ENCODE measurements around the gene BBS10. TPM values are rescaled to one million over a fixed set of nuclear protein-coding genes. Genes with fewer than 3 reads are reported as not detected.

Gene BBS10
- polyA plus RNA-seq (14.2 and 15.4 TPM in 2 replicates), polyA minus RNA-seq (28.5 and 29.1 TPM in 2 replicates)

DNA sequence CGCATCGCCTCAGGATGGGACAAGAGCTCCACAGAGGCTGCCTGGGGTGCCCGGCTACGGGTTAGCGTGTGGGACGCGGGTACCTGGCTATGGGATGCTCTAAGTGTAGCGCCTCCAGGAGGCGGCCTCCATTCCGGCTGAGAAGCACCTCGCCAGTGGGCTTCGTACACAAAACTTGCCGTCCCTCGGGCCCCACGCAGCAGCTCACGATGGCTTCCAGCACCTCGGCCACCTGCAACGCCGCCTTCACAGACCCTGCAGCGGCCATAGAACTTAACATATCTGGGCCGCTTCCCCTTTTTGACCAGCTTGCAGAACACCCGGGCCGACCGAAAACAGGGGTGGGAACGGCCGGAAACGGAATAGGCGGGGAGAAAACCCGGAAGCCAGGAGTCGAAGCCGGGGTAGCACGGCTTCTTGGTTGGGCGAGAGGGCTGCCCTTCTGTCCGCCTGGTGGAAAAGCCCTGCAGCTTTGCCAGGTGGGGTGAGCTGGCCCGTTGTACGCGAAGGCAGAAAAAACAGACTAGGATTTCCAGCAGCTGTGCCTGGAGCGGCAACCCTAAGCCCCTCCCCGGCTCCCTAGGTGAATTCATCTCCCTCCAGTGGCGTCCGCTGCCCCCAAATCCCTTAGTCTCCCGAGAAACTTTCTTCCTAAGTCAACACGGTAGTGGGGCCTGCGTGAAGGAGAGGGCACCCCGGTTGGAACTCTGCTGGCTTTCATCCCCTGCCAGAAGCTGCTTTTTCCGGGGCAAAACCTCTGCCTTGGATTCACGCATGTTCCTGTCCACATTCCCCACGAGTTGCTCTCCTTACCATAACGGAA is at the start of gene BBS10:
BBS10 (minus strand) TSS at position 337 of the 823 bp plus-strand sequence; CDS start at position 280, 57 bp downstream.
- H2AFZ ChIP-seq (ENCODE audit: low read depth, low read length) = peak within 1 kb of the TSS; percentile 70
- no peaks in the 10 kb centered on the region for H3K9me2 ChIP-seq (ENCODE audit: insufficient read depth, low read length)
- no peaks in the 10 kb centered on the region for H3K9me3 ChIP-seq (ENCODE audit: low read length)
- peak within 1 kb of the TSS; percentile 76 for H3K27ac ChIP-seq (ENCODE audit: low read length)
- no peaks in the 10 kb centered on the region for H3K27me3 ChIP-seq (ENCODE audit: insufficient read depth, low read depth, low read length)
- H3K4me3 ChIP-seq (ENCODE audit: low read length) = peak within 1 kb of the TSS; percentile 76
- peak within 1 kb of the TSS; percentile 80 for H3K4me2 ChIP-seq (ENCODE audit: low read length)
- peaks cover 3% of the 10 kb centered on the region for H3F3A ChIP-seq (ENCODE audit: insufficient read depth, low read length, poor library complexity, severe bottlenecking)
- H3K9ac ChIP-seq (ENCODE audit: low read length) = peak within 1 kb of the TSS; percentile 76
- no peaks in the 10 kb centered on the region for H3K36me3 ChIP-seq (ENCODE audit: insufficient read depth, low read length)
- TF ChIP-seq MXI1 (conservative IDR thresholded peaks at IDR 0.05; ENCODE audit: poor library complexity, severe bottlenecking) (peak; percentile 78), RAD21 (conservative IDR thresholded peaks at IDR 0.05) (peak; percentile 71), EP300 (conservative IDR thresholded peaks at IDR 0.05; ENCODE audit: poor library complexity, severe bottlenecking) (peak; percentile 21), TAF1 (IDR thresholded peaks at IDR 0.05; ENCODE audit: low read depth) (peak; percentile 37), SMC3 (conservative IDR thresholded peaks at IDR 0.05; ENCODE audit: poor library complexity) (peak; percentile 82), POLR2AphosphoS5 (IDR thresholded peaks at IDR 0.05) (peak; percentile 76), EZH2 (IDR thresholded peaks at IDR 0.05; ENCODE audit: borderline replicate concordance, insufficient read depth, low read length, poor library complexity, severe bottlenecking) (no peak)
- TF ChIP-seq, protein P1, sequence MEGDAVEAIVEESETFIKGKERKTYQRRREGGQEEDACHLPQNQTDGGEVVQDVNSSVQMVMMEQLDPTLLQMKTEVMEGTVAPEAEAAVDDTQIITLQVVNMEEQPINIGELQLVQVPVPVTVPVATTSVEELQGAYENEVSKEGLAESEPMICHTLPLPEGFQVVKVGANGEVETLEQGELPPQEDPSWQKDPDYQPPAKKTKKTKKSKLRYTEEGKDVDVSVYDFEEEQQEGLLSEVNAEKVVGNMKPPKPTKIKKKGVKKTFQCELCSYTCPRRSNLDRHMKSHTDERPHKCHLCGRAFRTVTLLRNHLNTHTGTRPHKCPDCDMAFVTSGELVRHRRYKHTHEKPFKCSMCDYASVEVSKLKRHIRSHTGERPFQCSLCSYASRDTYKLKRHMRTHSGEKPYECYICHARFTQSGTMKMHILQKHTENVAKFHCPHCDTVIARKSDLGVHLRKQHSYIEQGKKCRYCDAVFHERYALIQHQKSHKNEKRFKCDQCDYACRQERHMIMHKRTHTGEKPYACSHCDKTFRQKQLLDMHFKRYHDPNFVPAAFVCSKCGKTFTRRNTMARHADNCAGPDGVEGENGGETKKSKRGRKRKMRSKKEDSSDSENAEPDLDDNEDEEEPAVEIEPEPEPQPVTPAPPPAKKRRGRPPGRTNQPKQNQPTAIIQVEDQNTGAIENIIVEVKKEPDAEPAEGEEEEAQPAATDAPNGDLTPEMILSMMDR (IDR thresholded peaks at IDR 0.05; ENCODE audit: poor library complexity, severe bottlenecking) = peak; percentile 88
- TF ChIP-seq, protein P2, sequence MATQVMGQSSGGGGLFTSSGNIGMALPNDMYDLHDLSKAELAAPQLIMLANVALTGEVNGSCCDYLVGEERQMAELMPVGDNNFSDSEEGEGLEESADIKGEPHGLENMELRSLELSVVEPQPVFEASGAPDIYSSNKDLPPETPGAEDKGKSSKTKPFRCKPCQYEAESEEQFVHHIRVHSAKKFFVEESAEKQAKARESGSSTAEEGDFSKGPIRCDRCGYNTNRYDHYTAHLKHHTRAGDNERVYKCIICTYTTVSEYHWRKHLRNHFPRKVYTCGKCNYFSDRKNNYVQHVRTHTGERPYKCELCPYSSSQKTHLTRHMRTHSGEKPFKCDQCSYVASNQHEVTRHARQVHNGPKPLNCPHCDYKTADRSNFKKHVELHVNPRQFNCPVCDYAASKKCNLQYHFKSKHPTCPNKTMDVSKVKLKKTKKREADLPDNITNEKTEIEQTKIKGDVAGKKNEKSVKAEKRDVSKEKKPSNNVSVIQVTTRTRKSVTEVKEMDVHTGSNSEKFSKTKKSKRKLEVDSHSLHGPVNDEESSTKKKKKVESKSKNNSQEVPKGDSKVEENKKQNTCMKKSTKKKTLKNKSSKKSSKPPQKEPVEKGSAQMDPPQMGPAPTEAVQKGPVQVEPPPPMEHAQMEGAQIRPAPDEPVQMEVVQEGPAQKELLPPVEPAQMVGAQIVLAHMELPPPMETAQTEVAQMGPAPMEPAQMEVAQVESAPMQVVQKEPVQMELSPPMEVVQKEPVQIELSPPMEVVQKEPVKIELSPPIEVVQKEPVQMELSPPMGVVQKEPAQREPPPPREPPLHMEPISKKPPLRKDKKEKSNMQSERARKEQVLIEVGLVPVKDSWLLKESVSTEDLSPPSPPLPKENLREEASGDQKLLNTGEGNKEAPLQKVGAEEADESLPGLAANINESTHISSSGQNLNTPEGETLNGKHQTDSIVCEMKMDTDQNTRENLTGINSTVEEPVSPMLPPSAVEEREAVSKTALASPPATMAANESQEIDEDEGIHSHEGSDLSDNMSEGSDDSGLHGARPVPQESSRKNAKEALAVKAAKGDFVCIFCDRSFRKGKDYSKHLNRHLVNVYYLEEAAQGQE (IDR thresholded peaks at IDR 0.05; ENCODE audit: borderline replicate concordance) = peak; percentile 73
- peaks cover 18% of the 10 kb centered on the region for H3K79me2 ChIP-seq (replicated peaks; ENCODE audit: insufficient read depth, low read length)
- no peaks in the 10 kb centered on the region for H4K20me1 ChIP-seq (ENCODE audit: insufficient read depth)

DNA sequence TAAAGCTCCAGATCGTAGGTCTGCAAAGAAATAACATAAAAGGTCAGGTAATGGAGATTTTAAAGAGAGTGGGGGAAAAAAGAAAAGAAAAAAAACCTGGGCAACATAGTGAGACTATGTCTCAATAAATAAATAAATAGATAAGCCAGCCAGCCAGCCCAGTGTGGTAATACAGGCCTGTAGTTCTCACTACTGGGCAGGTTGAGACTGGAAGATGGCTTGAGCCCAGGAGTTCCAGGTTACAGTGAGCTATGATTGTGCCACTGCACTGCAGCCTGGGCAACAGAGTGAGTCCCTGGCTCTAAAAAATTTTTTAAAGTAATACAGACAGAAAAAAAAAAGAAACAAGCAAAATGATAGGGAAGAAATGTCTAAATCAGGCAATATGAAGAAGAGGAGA is 43.2 kb upstream of the BBS10 start:
- no peaks in the 10 kb centered on the region for H3K9me3 ChIP-seq (ENCODE audit: low read length)
- no peaks in the 10 kb centered on the region for H4K20me1 ChIP-seq (ENCODE audit: insufficient read depth)
- no peak overlapping the region for H3K27ac ChIP-seq (ENCODE audit: low read length)
- no peak overlapping the region for H3K4me3 ChIP-seq (ENCODE audit: low read length)
- H3K9me2 ChIP-seq (ENCODE audit: insufficient read depth, low read length) = no peaks in the 10 kb centered on the region
- H3K4me2 ChIP-seq (ENCODE audit: low read length) = no peak overlapping the region
- H3K79me2 ChIP-seq (replicated peaks; ENCODE audit: insufficient read depth, low read length) = no peaks in the 10 kb centered on the region
- TF ChIP-seq SMC3 (conservative IDR thresholded peaks at IDR 0.05; ENCODE audit: poor library complexity) (no peak), MXI1 (conservative IDR thresholded peaks at IDR 0.05; ENCODE audit: poor library complexity, severe bottlenecking) (no peak), POLR2AphosphoS5 (IDR thresholded peaks at IDR 0.05) (no peak), EZH2 (IDR thresholded peaks at IDR 0.05; ENCODE audit: borderline replicate concordance, insufficient read depth, low read length, poor library complexity, severe bottlenecking) (no peak), TAF1 (IDR thresholded peaks at IDR 0.05; ENCODE audit: low read depth) (no peak), EP300 (conservative IDR thresholded peaks at IDR 0.05; ENCODE audit: poor library complexity, severe bottlenecking) (no peak), RAD21 (conservative IDR thresholded peaks at IDR 0.05) (no peak)
- TF ChIP-seq, protein P2 (IDR thresholded peaks at IDR 0.05; ENCODE audit: borderline replicate concordance) = no peak
- TF ChIP-seq, protein P1 (IDR thresholded peaks at IDR 0.05; ENCODE audit: poor library complexity, severe bottlenecking) = no peak
- H3K36me3 ChIP-seq (ENCODE audit: insufficient read depth, low read length) = peaks cover 12% of the 10 kb centered on the region
- no peaks in the 10 kb centered on the region for H3K27me3 ChIP-seq (ENCODE audit: insufficient read depth, low read depth, low read length)
- peaks cover 3% of the 10 kb centered on the region for H3F3A ChIP-seq (ENCODE audit: insufficient read depth, low read length, poor library complexity, severe bottlenecking)
- no peak overlapping the region for H2AFZ ChIP-seq (ENCODE audit: low read depth, low read length)
- H3K9ac ChIP-seq (ENCODE audit: low read length) = no peak overlapping the region

All from neural cell (in vitro differentiated cells).